Choroid plexus epithelial cell (primary cell): Measurements from ENCODE around the gene ZSCAN5B.
"Not testable (repeated sequence)": the region's sequence is repeated elsewhere in the genome, so short reads cannot be mapped to it uniquely, and the experiment has no call there.

Experiments used
- DNase-seq: peaks from one replicate; pipeline ENCODE4 v3.0.0-alpha.2; 2010; ENCODE audit warnings: low read depth
- H3K4me3 ChIP-seq: 2 replicates; pipeline ENCODE4 v1.5.1; 2011; ENCODE audit warnings: low read depth, mild to moderate bottlenecking, control low read depth, low read length, moderate library complexity
- CTCF ChIP-seq: conservative IDR thresholded peaks from 2 replicates; pipeline ENCODE4 v1.5.1; 2011; ENCODE audit warnings: low read depth, mild to moderate bottlenecking, control low read depth, inconsistent platforms, low read length, moderate library complexity

Gene ZSCAN5B

GRCh38 chr19:56149656-56150038, 47.9 kb downstream of the ZSCAN5B start:
- TF ChIP-seq CTCF = no peak
- H3K4me3 ChIP-seq = no peak overlapping the region
- no peak for DNase-seq

- H3K4me3 ChIP-seq, DNase-seq: not testable (repeated sequence)
Observed at GRCh38 chr19:56148955-56149655, 48.5 kb downstream of the ZSCAN5B start.

GRCh38 chr19:56148096-56148495, 49.5 kb downstream of the ZSCAN5B start:
- H3K4me3 ChIP-seq = no peak overlapping the region
- no peak for DNase-seq
- TF ChIP-seq CTCF = no peak

GRCh38 chr19:56147307-56147706, 50.3 kb downstream of the ZSCAN5B start:
- no peak for TF ChIP-seq CTCF

GRCh38 chr19:56146904-56147303, 50.7 kb downstream of the ZSCAN5B start:
- no peak for TF ChIP-seq CTCF
- DNase-seq = no peak
- no peak overlapping the region for H3K4me3 ChIP-seq

More at GRCh38 chr19:56147307-56147706, 50.3 kb downstream of the ZSCAN5B start:
- DNase-seq = no peak
- no peak overlapping the region for H3K4me3 ChIP-seq

- no peak for DNase-seq
- TF ChIP-seq CTCF = no peak
- H3K4me3 ChIP-seq = no peak overlapping the region
Observed at GRCh38 chr19:56145698-56146097, 51.9 kb downstream of the ZSCAN5B start.

- TF ChIP-seq CTCF = no peak
- no peak overlapping the region for H3K4me3 ChIP-seq
- no peak for DNase-seq
Observed at GRCh38 chr19:56144831-56145230, 52.8 kb downstream of the ZSCAN5B start.
